GM19455 (cell line): Measurements from ENCODE around the gene ERBB2.

Experiments
- ATAC-seq: cut with Tn5 transposase; IDR thresholded peaks from one replicate; pipeline ENCODE4 v1.9.1; 2021; ENCODE audit not compliant: unreplicated experiment

ERBB2 gene

GRCh38 chr17:39699818-39700147 is at the start of gene ERBB2:
TSS of gene ERBB2 (plus strand) at chr17:39700064. CDS start at chr17:39700239, 175 bp downstream.
- no peak for ATAC-seq

GRCh38 chr17:39650121-39650579 is 49.7 kb upstream of the ERBB2 start:
- ATAC-seq, result no peak

GRCh38 chr17:39651923-39652586 is 47.8 kb upstream of the ERBB2 start:
- no peak for ATAC-seq

GRCh38 chr17:39652587-39653315 is 47.1 kb upstream of the ERBB2 start:
- ATAC-seq, result no peak

- ATAC-seq, result no peak
Observed at GRCh38 chr17:39653316-39653661, 46.6 kb upstream of the ERBB2 start.

- ATAC-seq, result no peak
Observed at GRCh38 chr17:39653662-39654331, 46.1 kb upstream of the ERBB2 start.

GRCh38 chr17:39655105-39655504 is 44.8 kb upstream of the ERBB2 start:
- no peak for ATAC-seq

- no peak for ATAC-seq
Observed at GRCh38 chr17:39658346-39658745, 41.5 kb upstream of the ERBB2 start.

- no peak for ATAC-seq
Observed at GRCh38 chr17:39658760-39659159, 41.1 kb upstream of the ERBB2 start.

GRCh38 chr17:39659279-39660010 is 40.4 kb upstream of the ERBB2 start:
- ATAC-seq, result no peak

- no peak for ATAC-seq
Observed at GRCh38 chr17:39660011-39660360, 39.9 kb upstream of the ERBB2 start.

- ATAC-seq, result no peak
Observed at GRCh38 chr17:39660397-39661385, 39.2 kb upstream of the ERBB2 start.

- ATAC-seq, result no peak
Observed at GRCh38 chr17:39661744-39662541, 37.9 kb upstream of the ERBB2 start.

- ATAC-seq, result no peak
Observed at GRCh38 chr17:39662551-39663339, 37.1 kb upstream of the ERBB2 start.

- ATAC-seq, result no peak
Observed at GRCh38 chr17:39663340-39663687, 36.5 kb upstream of the ERBB2 start.

GRCh38 chr17:39663688-39664580 is 35.9 kb upstream of the ERBB2 start:
- no peak for ATAC-seq

GRCh38 chr17:39664581-39665561 is 35.0 kb upstream of the ERBB2 start, which contains the start of gene TCAP:
TSS of gene TCAP (plus strand) at chr17:39665349. CDS start at chr17:39665360, 11 bp downstream.
- ATAC-seq, result no peak
